GM12874 (cell line): ENCODE data around the gene ABCD1.

Experiments used
- TF ChIP-seq, protein P1 (sequence below): IDR thresholded peaks from 2 replicates; pipeline ENCODE4 v1.5.1; 2011; ENCODE audit warnings: low read depth, mild to moderate bottlenecking, control low read depth, low read length, moderate library complexity; ENCODE audit not compliant: insufficient read depth

Gene ABCD1

DNA sequence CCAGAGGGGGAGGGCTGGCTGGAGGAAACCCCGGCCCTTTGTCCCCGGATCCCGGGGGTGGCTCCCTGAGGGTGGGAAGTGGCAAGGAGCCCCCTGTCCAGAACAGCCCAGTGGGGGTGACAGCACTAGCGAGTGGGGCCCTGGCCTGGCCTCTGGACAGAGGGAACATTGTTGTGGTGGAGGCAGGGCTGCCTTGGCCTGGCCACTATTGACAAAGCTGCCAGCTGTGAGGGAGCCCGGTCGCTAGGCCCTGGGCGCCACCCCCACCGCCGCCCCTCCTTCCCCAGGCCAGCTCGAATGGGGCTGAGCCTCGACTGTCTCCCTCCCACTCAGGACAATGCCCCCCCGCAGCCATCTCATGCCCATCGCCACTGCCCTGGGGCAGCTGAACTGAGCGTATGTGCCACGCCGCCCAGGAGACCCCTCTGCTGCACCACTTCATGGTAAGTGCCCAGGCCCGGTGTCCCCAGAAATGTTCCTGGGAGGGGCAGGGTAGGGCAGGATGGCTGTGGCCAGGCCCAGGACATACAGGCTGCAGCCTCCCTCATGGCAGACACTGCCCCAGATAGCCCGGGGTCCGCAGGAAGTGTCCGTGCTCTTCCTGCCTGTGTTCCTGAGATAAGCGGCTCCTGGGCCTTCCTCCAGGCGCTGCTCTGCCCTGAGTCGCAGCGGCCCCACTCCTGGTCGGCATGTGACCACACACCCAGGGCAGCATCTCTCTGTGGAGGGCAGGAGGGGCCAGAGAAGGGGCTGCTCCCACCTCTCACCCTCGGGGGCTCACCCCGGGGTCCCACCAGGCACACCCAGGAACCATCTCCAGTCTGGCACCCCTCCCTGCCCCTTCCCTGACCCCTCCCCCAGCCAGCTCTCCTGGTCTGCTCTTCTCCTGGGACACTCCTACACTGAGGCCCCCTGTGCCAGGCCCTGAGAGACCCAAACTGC, 40.8 kb downstream of the ABCD1 start:
- TF ChIP-seq, protein P1, sequence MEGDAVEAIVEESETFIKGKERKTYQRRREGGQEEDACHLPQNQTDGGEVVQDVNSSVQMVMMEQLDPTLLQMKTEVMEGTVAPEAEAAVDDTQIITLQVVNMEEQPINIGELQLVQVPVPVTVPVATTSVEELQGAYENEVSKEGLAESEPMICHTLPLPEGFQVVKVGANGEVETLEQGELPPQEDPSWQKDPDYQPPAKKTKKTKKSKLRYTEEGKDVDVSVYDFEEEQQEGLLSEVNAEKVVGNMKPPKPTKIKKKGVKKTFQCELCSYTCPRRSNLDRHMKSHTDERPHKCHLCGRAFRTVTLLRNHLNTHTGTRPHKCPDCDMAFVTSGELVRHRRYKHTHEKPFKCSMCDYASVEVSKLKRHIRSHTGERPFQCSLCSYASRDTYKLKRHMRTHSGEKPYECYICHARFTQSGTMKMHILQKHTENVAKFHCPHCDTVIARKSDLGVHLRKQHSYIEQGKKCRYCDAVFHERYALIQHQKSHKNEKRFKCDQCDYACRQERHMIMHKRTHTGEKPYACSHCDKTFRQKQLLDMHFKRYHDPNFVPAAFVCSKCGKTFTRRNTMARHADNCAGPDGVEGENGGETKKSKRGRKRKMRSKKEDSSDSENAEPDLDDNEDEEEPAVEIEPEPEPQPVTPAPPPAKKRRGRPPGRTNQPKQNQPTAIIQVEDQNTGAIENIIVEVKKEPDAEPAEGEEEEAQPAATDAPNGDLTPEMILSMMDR: no peak

DNA sequence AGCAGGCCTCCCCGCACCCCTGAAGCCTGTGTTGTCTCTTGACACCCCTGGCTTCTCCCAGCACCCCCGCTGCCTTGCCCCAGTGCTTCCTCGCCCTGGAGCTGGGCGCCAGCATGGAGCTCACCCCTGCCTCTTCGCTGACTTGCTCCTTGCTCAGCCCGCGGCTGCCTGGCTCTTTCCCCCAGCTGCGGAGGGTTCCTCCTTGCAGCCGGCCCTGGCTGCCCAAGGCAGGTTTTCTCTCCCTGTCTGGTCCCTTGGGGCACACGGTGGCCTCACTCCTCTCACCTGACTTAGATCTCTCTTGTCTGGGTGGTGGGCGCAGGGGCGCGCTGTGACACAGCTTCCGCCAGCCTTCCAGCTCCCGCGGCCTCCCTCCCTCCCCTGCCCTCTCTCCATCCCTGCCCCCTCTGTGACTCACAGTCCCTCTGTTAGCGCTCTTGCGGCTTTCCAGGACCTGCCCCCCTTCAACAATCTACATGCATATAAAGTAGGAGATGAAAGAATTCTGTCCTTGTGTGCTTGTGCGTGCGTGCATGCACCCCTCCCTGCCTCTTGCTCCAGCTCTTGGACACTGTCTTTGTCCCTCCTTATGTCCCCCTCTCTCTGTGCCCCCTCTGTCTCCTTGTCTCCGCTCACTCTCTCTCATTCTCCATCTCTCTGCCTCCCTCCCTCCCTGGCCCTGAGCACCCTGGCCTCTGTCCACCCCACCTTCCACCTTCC, 41.6 kb downstream of the ABCD1 start:
- TF ChIP-seq, protein P1: no peak

DNA sequence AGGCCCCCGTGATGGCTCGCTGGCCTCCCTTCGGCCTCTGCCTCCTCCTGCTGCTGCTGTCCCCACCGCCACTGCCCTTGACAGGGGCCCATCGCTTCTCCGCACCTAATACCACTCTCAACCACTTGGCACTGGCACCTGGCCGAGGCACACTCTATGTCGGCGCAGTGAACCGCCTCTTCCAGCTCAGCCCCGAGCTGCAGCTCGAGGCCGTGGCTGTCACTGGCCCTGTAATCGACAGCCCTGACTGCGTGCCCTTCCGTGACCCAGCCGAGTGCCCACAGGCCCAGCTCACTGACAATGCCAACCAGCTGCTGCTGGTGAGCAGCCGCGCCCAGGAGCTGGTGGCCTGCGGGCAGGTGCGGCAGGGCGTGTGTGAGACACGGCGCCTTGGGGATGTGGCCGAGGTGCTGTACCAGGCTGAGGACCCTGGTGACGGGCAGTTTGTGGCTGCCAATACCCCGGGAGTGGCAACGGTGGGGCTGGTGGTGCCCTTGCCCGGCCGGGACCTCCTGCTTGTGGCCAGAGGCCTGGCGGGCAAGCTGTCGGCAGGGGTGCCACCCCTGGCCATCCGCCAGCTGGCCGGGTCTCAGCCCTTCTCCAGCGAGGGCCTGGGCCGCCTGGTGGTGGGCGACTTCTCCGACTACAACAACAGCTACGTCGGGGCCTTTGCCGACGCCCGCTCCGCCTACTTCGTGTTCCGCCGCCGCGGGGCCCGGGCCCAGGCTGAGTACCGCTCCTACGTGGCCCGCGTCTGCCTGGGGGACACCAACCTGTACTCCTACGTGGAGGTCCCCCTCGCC, 42.4 kb downstream of the ABCD1 start:
- TF ChIP-seq, protein P1: no peak

DNA sequence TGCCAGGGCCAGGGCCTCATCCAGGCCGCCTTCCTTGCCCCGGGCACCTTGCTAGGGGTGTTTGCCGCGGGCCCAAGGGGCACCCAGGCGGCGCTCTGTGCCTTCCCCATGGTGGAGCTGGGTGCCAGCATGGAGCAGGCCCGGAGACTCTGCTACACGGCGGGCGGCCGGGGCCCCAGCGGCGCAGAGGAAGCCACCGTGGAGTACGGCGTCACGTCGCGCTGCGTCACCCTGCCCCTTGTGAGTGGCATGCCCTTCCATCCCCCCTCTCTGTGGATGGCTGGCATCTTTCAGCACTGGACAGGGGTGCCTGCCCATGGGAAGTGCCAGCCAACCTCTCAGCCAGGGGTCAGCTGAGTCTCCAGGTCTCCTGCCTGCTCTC, 43.0 kb downstream of the ABCD1 start:
- TF ChIP-seq, protein P1: no peak

DNA sequence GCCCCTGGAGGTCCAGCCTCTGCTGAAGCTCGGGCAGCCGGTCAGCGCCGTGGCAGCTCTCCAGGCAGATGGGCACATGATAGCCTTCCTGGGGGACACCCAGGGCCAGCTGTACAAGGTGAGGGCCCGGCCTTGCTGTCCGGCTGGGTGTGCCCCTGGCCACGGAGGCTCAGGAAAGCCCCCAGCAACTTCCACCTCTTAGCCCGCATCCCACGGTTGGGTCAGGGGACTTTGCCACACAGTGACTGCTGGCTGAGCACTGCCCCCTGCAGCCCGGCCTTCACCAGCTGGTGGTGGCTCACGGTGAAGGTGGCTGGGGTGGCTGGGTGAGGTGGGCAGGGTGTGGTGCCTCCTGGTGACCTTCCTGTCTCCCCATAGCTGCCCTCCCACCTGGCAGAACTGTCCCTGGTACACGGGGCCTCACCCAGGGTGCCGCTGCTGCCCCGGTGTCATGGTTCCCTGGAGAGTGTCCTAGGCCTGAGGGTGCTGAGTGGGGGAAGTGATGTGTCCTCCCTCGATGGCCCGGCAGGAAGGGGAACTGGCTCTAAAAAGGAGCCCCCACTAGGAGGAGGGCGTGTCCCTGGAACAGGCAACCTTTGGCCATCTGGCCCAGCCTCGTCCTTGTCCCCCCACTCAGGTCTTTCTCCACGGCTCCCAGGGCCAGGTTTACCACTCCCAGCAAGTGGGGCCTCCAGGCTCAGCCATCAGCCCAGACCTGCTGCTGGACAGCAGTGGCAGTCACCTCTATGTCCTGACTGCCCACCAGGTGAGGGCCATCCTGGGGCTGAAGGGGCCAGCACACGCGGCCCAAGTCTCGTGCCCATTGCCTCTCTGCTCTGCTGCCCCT, 43.9 kb downstream of the ABCD1 start:
- TF ChIP-seq, protein P1: no peak

DNA sequence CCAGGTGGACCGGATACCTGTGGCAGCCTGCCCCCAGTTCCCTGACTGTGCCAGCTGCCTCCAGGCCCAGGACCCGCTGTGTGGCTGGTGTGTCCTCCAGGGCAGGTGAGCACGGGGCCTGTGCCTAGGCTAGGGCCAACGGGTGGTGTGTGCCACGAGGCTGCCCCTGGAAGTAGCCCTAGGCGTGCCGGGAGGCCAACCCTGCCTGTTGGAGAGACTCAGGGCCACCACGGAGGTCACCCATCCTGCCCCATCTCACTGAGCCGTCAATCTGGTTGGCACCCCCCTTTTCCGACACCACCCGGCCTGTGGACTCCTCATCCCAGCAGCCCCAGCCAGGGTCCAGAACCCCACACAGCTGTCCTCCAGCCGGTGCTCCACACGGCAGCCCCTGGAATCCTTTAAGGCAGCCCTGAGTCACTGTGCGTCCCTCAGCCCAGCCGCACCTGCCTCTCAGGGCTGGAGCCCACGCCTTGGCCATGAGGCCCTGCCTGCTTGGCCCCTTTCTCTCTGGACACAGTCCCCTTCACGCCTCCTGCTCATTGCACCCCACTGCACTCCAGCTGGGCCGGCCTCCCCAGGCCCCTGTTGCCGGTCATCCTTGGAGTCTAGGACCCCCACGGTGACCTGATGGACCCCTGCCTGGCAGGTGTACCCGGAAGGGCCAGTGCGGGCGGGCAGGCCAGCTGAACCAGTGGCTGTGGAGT, 44.7 kb downstream of the ABCD1 start:
- TF ChIP-seq, protein P1: no peak
